ENCODE results near the gene PDYN. TPM values are rescaled to one million over a fixed set of nuclear protein-coding genes. Genes with fewer than 3 reads are reported as not detected.

The PDYN gene
- total RNA-seq, 4 donors from 2014 or later, result not detected

- H3K36me3 ChIP-seq, result no peaks in the 10 kb centered on the region
- ATAC-seq, result no peak
- peaks cover 0 to under 1% (median 0%) of the 10 kb centered on the region in 3 donors for H3K9me3 ChIP-seq
- H3K27ac ChIP-seq, result no peak overlapping the region
- H3K4me3 ChIP-seq, result no peak overlapping the region
- H3K27me3 ChIP-seq, result peaks cover 50% of the 10 kb centered on the region
- 21 to 45% methylated on average over 3 of the region's 5 CpGs for WGBS, 2 donors (ENCODE audit: low coverage in 1 of 2)
- TF ChIP-seq EP300 (IDR thresholded peaks at IDR 0.05), result no peak
- no peak for TF ChIP-seq POLR2AphosphoS5 (IDR thresholded peaks at IDR 0.05)
- H3K4me1 ChIP-seq, result no peaks in the 10 kb centered on the region
Observed at GRCh38 chr20:2032168-2032567, 38.3 kb upstream of the PDYN start.

GRCh38 chr20:2026514-2026913 lies 32.7 kb upstream of the PDYN start:
- H3K27me3 ChIP-seq, result peaks cover 61% of the 10 kb centered on the region
- H3K9me3 ChIP-seq, result peaks cover 0 to 13% (median 0%) of the 10 kb centered on the region in 3 donors
- no peak overlapping the region for H3K4me3 ChIP-seq
- H3K27ac ChIP-seq, result no peak overlapping the region
- TF ChIP-seq POLR2AphosphoS5 (IDR thresholded peaks at IDR 0.05), result no peak
- no peak for TF ChIP-seq EP300 (IDR thresholded peaks at IDR 0.05)
- TF ChIP-seq CTCF (IDR thresholded peaks at IDR 0.05), result no peak
- no peak for TF ChIP-seq POLR2A (IDR thresholded peaks at IDR 0.05)
- no peaks in the 10 kb centered on the region for H3K4me1 ChIP-seq
- no peak for ATAC-seq
- no peaks in the 10 kb centered on the region for H3K36me3 ChIP-seq
- WGBS, 2 donors (ENCODE audit: low coverage in 1 of 2), result 81% methylated on average over 4 of the region's 4 CpGs; no CpG with 5 or more reads in 1 of the 2 donors

- ATAC-seq, result no peak
- H3K4me1 ChIP-seq, result no peaks in the 10 kb centered on the region
- H3K4me3 ChIP-seq, result no peak overlapping the region
- peaks cover 57% of the 10 kb centered on the region for H3K27me3 ChIP-seq
- no peak for TF ChIP-seq EP300 (IDR thresholded peaks at IDR 0.05)
- no peak for TF ChIP-seq CTCF (IDR thresholded peaks at IDR 0.05)
- no peak for TF ChIP-seq POLR2A (IDR thresholded peaks at IDR 0.05)
- TF ChIP-seq POLR2AphosphoS5 (IDR thresholded peaks at IDR 0.05), result no peak
- peaks cover 0 to 13% (median 0%) of the 10 kb centered on the region in 3 donors for H3K9me3 ChIP-seq
- WGBS, 2 donors (ENCODE audit: low coverage in 1 of 2), result 75 to 76% methylated on average over 2 to 4 of the region's 9 CpGs
- no peaks in the 10 kb centered on the region for H3K36me3 ChIP-seq
- H3K27ac ChIP-seq, result no peak overlapping the region
Observed at GRCh38 chr20:2026004-2026403, 32.1 kb upstream of the PDYN start.

- no peak overlapping the region for H3K27ac ChIP-seq
- peaks cover 48% of the 10 kb centered on the region for H3K27me3 ChIP-seq
- no peaks in the 10 kb centered on the region for H3K36me3 ChIP-seq
- no peak for ATAC-seq
- no peaks in the 10 kb centered on the region for H3K4me1 ChIP-seq
- peaks cover 0 to 13% (median 0%) of the 10 kb centered on the region in 3 donors for H3K9me3 ChIP-seq
- WGBS, 2 donors (ENCODE audit: low coverage in 1 of 2), result 16 to 41% methylated on average over 4 of the region's 4 CpGs
- TF ChIP-seq POLR2A (IDR thresholded peaks at IDR 0.05) (no peak), EP300 (IDR thresholded peaks at IDR 0.05) (no peak)
- no peak overlapping the region for H3K4me3 ChIP-seq
Observed at GRCh38 chr20:2023151-2023550, 29.3 kb upstream of the PDYN start.

GRCh38 chr20:2022163-2022562 lies 28.3 kb upstream of the PDYN start:
- ATAC-seq, result no peak
- 38 to 85% methylated on average over 2 of the region's 3 CpGs for WGBS, 2 donors (ENCODE audit: low coverage in 1 of 2)
- Histone ChIP-seq H3K36me3 (no peaks in the 10 kb centered on the region), H3K4me1 (no peaks in the 10 kb centered on the region), H3K9me3 (peaks cover 0 to 12% (median 0%) of the 10 kb centered on the region in 3 donors), H3K27me3 (peaks cover 45% of the 10 kb centered on the region), H3K27ac (no peak overlapping the region), H3K4me3 (no peak overlapping the region)
- TF ChIP-seq POLR2AphosphoS5 (IDR thresholded peaks at IDR 0.05) (no peak), EP300 (IDR thresholded peaks at IDR 0.05) (no peak), CTCF (IDR thresholded peaks at IDR 0.05) (no peak), POLR2A (IDR thresholded peaks at IDR 0.05) (no peak)

GRCh38 chr20:2010533-2010932 lies 16.7 kb upstream of the PDYN start:
- 37 to 56% methylated on average over 3 to 4 of the region's 4 CpGs for WGBS, 2 donors (ENCODE audit: low coverage in 1 of 2)
- no peaks in the 10 kb centered on the region for H3K9me3 ChIP-seq
- ATAC-seq, result no peak

More at GRCh38 chr20:2010533-2010932, 16.7 kb upstream of the PDYN start:
- Histone ChIP-seq H3K36me3 (no peaks in the 10 kb centered on the region), H3K27me3 (peaks cover 50% of the 10 kb centered on the region), H3K4me3 (no peak overlapping the region), H3K27ac (no peak overlapping the region), H3K4me1 (no peaks in the 10 kb centered on the region)
- no peak for TF ChIP-seq CTCF (IDR thresholded peaks at IDR 0.05)
- no peak for TF ChIP-seq EP300 (IDR thresholded peaks at IDR 0.05)
- no peak for TF ChIP-seq POLR2A (IDR thresholded peaks at IDR 0.05)
- no peak for TF ChIP-seq POLR2AphosphoS5 (IDR thresholded peaks at IDR 0.05)

All from gastroesophageal sphincter (tissue), 4 donors.